HG03457 (cell line): ENCODE results near the gene HSPA12A.

Experiments used
- ATAC-seq: cut with Tn5 transposase; IDR thresholded peaks from one replicate; pipeline ENCODE4 v1.9.1; 2021; ENCODE audit warnings: moderate number of reproducible peaks; ENCODE audit not compliant: unreplicated experiment

The HSPA12A gene

GRCh38 chr10:116696919-116697318, 45.4 kb downstream of the HSPA12A start:
- ATAC-seq: no peak

DNA sequence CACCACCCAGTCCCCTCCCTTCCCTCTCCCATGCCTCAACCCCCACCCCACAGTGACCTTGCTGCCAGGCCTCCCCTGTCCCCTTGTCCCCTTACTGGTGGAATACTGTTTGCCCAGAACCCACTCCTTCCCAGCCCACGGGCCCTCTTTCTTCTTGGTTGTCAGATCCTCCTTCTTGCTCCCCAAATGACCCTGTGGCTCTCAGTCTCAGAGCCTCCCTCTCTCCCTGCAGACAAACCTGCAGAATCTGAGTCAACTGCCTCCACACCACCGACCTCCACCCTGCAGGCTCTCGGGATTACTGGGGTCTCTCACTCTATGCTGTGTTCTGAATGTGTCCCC, 47.5 kb downstream of the HSPA12A start:
- ATAC-seq: no peak

DNA sequence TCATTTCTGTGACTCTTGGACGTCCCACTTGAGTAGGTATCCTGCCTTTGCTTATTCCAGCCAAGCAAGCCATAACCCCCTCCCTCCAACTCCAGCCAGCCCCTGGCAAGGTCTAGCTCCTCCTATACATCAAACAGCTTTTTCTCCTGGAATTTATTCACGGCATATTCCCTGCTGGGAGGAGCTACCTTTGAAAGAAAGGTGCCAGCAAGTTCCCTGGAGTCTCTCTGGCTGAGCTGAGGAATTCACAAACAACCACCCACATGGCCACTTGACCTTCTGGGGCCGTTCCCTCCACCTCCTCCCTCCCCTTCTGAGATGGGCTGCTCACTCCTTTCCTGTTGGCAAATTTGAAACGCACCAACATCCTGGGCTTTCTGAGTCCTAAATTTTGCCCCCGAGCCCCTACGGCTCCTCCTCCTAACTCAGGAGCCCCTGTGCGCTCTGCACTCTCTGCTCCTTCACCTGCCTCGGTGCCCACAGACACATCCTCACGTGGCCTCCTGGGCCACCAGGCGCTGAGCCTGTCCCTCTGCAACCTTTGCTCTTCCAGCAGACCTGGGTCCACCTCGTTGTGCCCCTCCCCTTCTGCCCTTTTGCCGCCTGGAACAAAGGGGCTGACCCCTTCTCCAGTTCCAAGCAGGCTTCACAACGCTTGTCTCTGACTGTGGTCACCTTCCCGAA, 48.0 kb downstream of the HSPA12A start:
- ATAC-seq: no peak

DNA sequence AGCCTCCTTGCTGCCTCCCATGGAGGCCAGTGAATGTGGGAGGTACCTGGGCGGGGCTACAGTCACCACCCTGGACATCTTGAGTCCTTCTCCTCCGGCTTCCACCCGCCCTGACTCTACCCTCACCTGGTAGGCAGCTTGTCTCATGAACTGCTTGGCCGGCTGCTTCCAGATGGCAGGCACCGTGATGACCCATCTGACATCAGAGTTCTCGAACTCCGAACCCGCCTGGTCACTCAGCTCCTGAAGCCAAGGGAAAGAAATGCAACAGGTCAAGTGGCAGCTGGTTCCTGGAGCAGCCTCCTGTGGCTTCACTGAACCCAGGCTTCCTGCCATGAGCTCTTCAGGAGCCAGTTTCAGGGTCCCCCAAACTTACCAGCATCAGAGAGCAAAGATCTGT, 50.1 kb downstream of the HSPA12A start:
- ATAC-seq: no peak

DNA sequence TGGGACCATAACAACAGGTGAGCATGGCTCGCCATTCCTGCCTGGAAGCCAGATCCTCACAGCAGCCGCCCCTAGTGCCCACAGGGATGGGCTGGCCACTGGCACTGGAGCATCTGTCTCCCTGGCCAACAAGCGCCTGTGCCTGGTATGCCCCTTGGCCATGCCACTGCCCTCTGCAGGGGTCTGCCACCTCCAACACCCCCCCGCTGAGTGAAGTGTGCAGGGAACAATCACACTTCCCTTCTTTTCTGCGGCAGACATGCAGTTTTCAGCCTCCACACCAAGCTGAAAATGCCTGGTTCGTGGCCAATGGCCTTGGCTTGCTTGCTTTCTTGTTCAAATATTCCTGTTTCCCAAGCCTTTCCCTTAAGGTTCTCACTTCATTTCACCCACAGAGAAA, 50.7 kb downstream of the HSPA12A start:
- ATAC-seq: no peak

- ATAC-seq: no peak
Observed at GRCh38 chr10:116690356-116691322, 51.7 kb downstream of the HSPA12A start.

DNA sequence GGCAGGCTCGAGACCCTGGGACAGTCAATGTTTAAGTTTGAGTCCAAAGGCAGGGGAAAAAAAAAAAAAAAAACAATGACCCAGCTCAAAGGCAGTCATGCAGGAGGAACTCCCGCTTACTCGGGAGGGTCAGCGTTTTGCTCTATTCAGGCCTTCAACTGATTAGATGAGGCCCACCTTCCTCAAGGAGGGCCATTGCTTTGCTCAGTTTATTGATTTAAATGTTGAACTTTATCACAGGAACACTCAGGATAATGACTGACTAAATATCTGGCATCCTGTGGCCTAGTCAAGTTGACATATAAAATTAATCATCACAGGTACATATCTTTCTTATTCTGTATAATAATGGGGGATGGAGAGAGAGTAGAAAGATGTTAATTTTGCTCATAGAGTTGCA, 52.6 kb downstream of the HSPA12A start:
- ATAC-seq: no peak

- no peak for ATAC-seq
Observed at GRCh38 chr10:116688741-116689495, 53.4 kb downstream of the HSPA12A start.

DNA sequence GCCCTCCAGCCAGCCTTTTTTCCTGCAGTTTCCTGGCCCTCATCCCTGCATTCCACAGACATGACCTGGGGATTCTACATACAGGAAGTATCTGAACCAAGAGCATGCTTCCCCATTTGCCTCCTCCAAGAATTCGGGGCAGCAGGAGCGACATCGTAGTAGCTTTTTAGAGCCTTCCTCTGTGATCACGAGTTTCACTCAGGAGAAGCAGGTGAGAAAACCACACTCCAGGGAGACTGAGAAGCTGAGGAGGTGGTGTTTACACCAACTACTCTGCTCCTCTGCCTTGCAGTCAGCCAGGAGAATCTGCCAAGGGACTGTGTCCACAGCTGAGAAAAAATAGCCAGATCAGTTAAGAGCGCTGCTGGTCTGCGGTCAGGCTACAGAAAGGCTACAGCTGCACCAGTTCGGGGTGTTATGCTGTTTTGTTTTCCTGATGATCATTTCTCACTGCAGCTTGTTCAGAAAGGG, 54.1 kb downstream of the HSPA12A start:
- ATAC-seq: no peak

DNA sequence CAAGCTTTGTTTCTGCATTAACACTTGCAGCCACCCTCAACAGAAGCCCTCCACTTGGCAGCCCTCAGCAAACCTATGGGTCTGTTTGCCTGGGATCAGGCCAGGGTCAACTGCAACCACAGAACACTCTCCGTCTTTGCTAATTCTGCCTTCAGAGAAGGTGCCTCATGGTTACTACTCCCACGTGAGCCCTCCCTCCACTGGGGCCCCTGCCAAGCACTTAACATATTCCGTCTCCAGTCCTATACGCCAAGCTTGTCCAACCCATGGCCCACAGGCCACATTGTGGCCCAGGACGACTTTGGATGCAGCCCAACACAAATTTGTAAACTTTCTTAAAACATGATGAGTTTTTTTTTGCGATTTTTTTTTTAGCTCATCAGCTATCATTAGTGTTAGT, 54.7 kb downstream of the HSPA12A start:
- ATAC-seq: no peak

GRCh38 chr10:116686632-116687031, 55.7 kb downstream of the HSPA12A start:
- no peak for ATAC-seq

DNA sequence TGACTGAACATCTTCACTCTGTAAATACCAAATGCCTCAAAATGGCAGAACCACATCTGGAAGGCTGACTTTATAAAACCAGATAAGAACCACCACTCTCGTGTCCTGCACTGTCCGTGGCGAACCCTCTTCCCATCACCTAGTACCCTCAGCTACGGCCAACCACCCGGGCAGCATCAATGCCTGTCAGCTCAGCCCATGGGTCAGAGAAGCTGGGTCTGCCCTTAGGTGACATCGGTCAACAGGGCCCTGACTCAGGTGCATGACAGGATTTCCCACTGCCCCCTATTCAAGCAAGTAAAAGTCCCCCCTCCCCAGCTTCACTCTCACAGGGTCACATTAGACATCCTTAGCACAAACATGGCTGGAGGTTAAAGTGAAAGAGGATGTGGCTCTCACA, 56.6 kb downstream of the HSPA12A start:
- ATAC-seq: no peak

GRCh38 chr10:116684781-116685180, 57.6 kb downstream of the HSPA12A start:
- ATAC-seq: no peak

DNA sequence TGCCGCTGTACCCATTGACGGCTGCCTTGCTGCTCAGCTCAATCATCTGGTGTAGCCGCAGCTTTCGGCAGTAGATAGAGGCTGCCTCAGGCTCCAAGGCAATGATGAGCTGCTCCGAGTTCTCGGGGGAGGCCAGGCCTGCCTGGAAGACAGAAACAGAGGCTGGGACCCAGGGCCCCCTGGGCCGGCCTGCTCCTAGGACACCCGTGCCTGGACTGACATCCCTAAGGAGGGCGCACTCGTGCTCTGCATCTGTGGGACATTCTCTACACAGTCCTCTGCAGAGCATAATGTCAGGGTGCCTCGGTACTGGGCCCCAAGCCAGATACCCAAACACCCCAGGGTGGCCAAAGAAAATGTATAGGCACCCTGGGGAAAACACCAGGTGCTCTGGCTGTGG, 58.5 kb downstream of the HSPA12A start:
- no peak for ATAC-seq

DNA sequence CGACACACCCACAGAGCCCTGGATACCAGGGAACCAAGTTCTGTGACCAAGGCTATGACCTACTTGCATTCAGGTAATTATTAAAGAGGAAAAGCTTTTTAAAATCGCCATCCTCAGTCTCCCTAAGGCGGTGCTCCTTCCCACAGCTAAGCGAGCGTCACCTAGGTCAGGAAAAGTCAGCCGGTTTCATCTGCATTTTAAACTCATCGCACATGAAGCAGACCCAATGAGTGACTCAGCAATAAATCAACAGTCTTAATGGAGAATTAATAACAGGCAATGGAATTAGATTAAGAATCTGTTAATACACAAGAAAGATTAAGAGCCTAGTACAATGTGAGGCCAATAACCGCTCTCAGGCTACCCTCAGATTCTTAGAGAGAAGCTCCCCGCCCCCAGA, 59.2 kb downstream of the HSPA12A start:
- ATAC-seq: no peak

DNA sequence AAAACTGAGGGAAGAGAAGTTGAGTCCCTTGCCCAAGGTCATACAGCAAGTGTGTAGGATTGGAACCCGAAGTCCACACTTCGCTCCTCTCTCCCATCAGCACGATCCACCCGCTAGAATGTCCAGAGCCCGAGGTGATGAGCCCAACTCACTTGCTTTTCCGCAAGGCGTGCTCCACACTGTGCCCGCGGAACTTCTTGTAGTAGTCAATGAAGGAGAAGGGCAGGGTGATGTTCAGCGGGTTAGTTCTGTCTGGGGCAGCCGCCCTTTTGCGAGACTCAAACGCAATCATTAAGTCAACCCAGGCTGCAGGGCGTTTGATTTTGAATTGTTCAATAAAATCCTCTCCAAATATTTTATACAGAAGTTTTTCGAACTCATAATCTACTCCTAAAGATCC, 63.0 kb downstream of the HSPA12A start:
- ATAC-seq: no peak

DNA sequence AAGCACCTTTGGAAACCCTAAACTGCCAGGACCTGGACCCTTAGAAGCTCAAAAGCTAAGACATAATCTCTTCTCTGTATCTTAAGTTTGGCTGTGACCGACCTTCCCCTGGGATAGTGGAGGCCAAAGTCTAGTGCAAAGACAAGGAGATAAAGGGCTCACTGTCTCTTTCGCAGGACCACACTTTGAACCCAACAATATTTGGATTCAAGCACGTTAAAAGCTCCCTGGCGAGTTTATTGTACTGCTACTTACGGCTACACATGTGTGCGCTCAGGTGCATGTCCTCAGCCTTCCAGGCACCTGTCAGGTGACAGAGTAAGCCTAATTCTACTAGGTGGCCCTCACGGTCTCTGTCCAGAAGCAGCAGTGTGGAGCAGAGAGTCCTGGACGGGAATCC, 65.7 kb downstream of the HSPA12A start:
- ATAC-seq: no peak

- ATAC-seq: no peak
Observed at GRCh38 chr10:116676118-116676517, 66.2 kb downstream of the HSPA12A start.

DNA sequence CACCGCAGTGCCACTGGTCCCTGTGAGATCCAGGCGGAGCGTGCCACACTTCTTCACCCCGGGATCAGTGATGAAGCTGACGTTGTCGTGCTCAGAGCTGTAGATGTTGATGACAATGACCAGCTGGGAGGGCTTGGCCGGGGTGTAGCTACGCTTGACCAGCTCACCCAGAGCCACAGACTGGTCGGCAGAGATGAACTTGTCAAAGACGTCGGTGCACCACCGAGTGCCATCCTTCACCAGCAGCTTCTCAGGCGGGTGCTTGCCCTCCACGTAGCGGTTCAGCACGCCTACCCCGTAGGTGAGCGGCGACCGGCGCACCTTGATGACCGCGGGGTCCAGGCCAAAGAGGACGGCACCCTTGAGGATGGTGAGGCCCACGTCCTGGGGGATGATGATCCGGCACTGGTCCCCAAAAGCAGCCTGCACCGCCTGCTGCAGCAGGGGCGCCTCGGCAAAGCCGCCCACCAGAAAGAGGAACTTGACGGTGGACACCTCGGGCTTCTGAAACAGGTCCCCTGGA, 67.4 kb downstream of the HSPA12A start:
- no peak for ATAC-seq

GRCh38 chr10:116673866-116674265, 68.5 kb downstream of the HSPA12A start:
- no peak for ATAC-seq

DNA sequence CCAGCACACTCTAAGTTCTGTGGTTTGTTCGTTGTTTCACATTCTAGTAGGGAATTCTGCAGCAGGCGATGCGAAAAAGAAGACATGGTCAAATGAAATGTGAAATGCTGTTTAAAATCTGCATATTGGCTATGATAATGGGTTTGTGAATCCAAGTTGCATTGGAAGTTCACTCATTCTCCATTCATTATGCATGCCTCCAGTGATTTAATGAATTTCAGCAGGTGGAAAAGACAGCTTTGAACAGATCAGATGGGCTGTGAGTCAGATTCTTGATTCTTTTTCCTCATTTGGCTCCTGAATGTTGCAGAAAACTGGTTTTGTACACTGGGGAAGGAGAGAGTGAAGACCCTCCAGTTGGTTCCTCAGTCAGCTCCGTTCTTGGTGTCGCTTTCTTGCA, 69.5 kb downstream of the HSPA12A start:
- ATAC-seq: no peak
